HepG2 (cell line): Measurements from ENCODE around the gene EGFR.

Source experiments
- CTCF ChIP-seq: sonication (generic); formaldehyde crosslinking; IDR thresholded peaks from 2 replicates; pipeline ENCODE4 v1.5.0; 2020; ENCODE audit warnings: mild to moderate bottlenecking, missing genetic modification reagents, moderate library complexity
- POLR2A ChIP-seq, 2 experiments: IDR thresholded peaks; 2 replicates each; pipeline ENCODE4 v1.6.1; 2011; ENCODE audit warnings: low read depth in 2 of 2, low read length in 2 of 2, mild to moderate bottlenecking in 1 of 2, moderate library complexity in 1 of 2; ENCODE audit not compliant: insufficient read depth in 1 of 2
- ZBTB33 ChIP-seq: sonication (generic); formaldehyde crosslinking; IDR thresholded peaks from 2 replicates; pipeline ENCODE4 v1.4.0; 2020; ENCODE audit warnings: missing genetic modification reagents
- ZNF687 ChIP-seq: sonication (generic); formaldehyde crosslinking; IDR thresholded peaks from 2 replicates; pipeline ENCODE4 v1.5.1; 2020; ENCODE audit warnings: mild to moderate bottlenecking, missing genetic modification reagents, moderate library complexity

GRCh38 chr7:55024776-55025175, 6.0 kb downstream of the EGFR start:
- TF ChIP-seq POLR2A (IDR thresholded peaks at IDR 0.05; ENCODE audit: insufficient read depth in 1 of 2, low read depth in 2 of 2, low read length in 2 of 2) (no peak), ZNF687 (CRISPR knock-in tag) (no peak), ZBTB33 (no peak), CTCF (CRISPR knock-in tag) (no peak)
